ENCODE measurements around the gene RAD51C.

DNA sequence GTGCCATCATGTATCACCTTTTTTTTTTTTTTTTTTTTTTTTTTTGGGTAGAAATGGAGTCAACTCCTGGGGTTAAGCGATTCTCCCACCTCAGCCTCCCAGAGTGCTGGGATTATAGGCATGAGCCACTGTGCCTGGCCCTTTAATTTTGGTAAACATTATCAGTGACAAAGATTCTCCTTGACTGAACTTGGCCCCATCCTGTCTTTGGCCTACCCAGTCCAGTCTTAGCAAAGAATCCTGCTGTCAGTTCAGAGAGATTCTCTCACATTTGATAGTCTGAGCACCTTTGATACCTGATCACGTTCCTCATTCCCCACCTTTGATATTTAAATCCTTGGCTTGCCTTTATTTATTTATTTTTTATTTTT is 11.5 kb downstream of the RAD51C start:
- TF ChIP-seq, protein P1, sequence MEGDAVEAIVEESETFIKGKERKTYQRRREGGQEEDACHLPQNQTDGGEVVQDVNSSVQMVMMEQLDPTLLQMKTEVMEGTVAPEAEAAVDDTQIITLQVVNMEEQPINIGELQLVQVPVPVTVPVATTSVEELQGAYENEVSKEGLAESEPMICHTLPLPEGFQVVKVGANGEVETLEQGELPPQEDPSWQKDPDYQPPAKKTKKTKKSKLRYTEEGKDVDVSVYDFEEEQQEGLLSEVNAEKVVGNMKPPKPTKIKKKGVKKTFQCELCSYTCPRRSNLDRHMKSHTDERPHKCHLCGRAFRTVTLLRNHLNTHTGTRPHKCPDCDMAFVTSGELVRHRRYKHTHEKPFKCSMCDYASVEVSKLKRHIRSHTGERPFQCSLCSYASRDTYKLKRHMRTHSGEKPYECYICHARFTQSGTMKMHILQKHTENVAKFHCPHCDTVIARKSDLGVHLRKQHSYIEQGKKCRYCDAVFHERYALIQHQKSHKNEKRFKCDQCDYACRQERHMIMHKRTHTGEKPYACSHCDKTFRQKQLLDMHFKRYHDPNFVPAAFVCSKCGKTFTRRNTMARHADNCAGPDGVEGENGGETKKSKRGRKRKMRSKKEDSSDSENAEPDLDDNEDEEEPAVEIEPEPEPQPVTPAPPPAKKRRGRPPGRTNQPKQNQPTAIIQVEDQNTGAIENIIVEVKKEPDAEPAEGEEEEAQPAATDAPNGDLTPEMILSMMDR (IDR thresholded peaks at IDR 0.05), result no peak
- TF ChIP-seq POLR2A (IDR thresholded peaks at IDR 0.05), result no peak

Measured in lower leg skin (tissue), 3 donors.